Left lung (tissue), 10 donors: ENCODE results near the gene TNFRSF1A. TPM values are rescaled to one million over a fixed set of nuclear protein-coding genes. Genes with fewer than 3 reads are reported as not detected.

Source experiments
- ATAC-seq: fragments of 200-7000 bp; cut with Tn5 transposase; one replicate; pipeline ENCODE4 v1.9.1; 2020; ENCODE audit warnings: moderate library complexity
- DNase-seq, 4 donors: peaks; one replicate each; pipeline ENCODE4 v3.0.0-alpha.2; 2013 to 2020
- H3K27ac ChIP-seq, 2 donors: fragments of 200-600 bp; sonication (generic) in 1 of 2; one replicate each; pipeline versions ENCODE4 v1.5.0 to v1.8.0; 2020 to 2021
- H3K27me3 ChIP-seq, 2 donors: fragments of 200-600 bp; sonication (generic) in 1 of 2; one replicate each; pipeline versions ENCODE4 v1.5.0 to v1.8.0; 2020 to 2021
- H3K36me3 ChIP-seq, 2 donors: fragments of 200-600 bp; sonication (generic) in 1 of 2; one replicate each; pipeline versions ENCODE4 v1.5.0 to v1.8.0; 2020 to 2021
- H3K4me1 ChIP-seq, 2 donors: fragments of 200-600 bp; one replicate each; pipeline ENCODE4 v1.8.0; 2021
- H3K4me3 ChIP-seq, 2 donors: fragments of 200-600 bp; sonication (generic) in 1 of 2; one replicate each; pipeline versions ENCODE4 v1.5.0 to v1.8.0; 2020 to 2021; ENCODE audit warnings: mild to moderate bottlenecking in 1 of 2
- H3K9me3 ChIP-seq, 2 donors: fragments of 200-600 bp; sonication (generic) in 1 of 2; one replicate each; pipeline versions ENCODE4 v1.5.0 to v1.8.0; 2020 to 2021
- CTCF ChIP-seq, 2 donors: fragments of 200-600 bp; sonication (generic) in 1 of 2; IDR thresholded peaks; one replicate each; pipeline versions ENCODE4 v1.5.0 to v1.8.0; 2021; ENCODE audit warnings: antibody characterized with exemption in 2 of 2
- intact Hi-C, 2 donors: fragments of 100-400 bp; cut with DNase I; formaldehyde crosslinking; loops; one replicate each; pipeline versions ENCODE4 v1.11.2 to v1.14.2; 2022
- polyA plus RNA-seq, 6 donors: library from polyadenylated mRNA; unstranded; fragments of 120-200 nt; gene quantifications; one replicate each; pipeline ENCODE4 v1.2.1, GENCODE V29; 2013; ENCODE audit not compliant: insufficient read length in 6 of 6
- total RNA-seq, 2 donors: library from RNA; stranded (reverse); fragmentation: NEBNext Ultra II Directional; extraction: Animal tissue kit (Norgen Biotek cat#: 25700); gene quantifications; one replicate each; pipeline ENCODE4 v1.2.1, GENCODE V29; 2021
- donor health status: DM: no; HTN: yes; CAD: no.
- donor health status: DM: no; HTN: no; CAD: no.

The TNFRSF1A gene
- total and polyA plus RNA-seq, 8 donors, result 110 to 211 (median 128) TPM

DNA sequence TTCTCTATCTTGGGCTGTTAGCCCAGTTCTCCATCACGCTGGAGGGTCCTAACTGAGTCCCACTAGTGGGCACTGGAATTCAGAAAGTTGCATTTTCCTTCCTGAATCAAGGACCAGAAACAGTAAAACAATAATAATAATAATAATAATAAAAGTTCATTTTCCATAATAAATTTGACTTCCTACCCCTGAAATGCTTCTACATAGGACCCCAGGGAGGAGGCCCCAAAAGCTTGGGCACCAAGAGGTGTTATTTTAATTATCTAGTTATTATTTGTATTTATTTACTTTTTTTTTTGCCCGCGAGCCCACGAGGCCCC is 21.1 kb upstream of the TNFRSF1A start:
- ATAC-seq, result no peak
- intact Hi-C loops, result no loop called here
- H3K27me3 ChIP-seq, result no peaks in the 10 kb centered on the region
- no peak for DNase-seq
- TF ChIP-seq CTCF (IDR thresholded peaks at IDR 0.05), result no peak
- H3K36me3 ChIP-seq, result no peaks in the 10 kb centered on the region
- peaks cover 19 to 83% of the 10 kb centered on the region in 2 donors for H3K4me1 ChIP-seq
- peak overlapping the region; percentile 39 to 69 for H3K4me3 ChIP-seq
- H3K9me3 ChIP-seq, result no peaks in the 10 kb centered on the region
- H3K27ac ChIP-seq, result peak overlapping the region; percentile 85 to 94

DNA sequence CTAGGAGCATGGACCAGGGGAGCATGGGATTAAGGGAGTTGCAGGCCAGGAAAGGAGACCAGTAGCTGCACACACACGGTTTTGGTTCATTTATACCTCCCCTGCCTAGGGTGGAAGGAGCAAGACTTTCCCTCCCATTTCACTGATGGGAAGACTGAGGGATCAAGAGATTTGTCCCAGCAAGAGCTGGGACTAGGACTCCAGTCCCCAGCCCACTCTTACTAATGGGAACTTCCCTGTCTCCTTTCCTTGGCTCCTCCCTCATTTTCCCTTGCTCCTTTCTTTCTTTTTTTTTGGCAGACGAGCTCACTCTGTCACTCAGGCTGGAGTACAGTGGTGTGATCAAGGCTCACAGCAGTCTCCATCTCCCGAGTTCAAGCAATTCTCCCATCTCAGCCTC is 20.5 kb upstream of the TNFRSF1A start:
- H3K4me3 ChIP-seq, result no peak overlapping the region
- H3K4me1 ChIP-seq, result peaks cover 19 to 83% of the 10 kb centered on the region in 2 donors
- ATAC-seq (no peak), DNase-seq (no peak)
- no peaks in the 10 kb centered on the region for H3K36me3 ChIP-seq
- H3K27me3 ChIP-seq, result no peaks in the 10 kb centered on the region
- no peaks in the 10 kb centered on the region for H3K9me3 ChIP-seq
- intact Hi-C loops, result no loop called here
- H3K27ac ChIP-seq, result peak overlapping the region; percentile 76 to 77
- no peak for TF ChIP-seq CTCF (IDR thresholded peaks at IDR 0.05)

- no peaks in the 10 kb centered on the region for H3K36me3 ChIP-seq
- DNase-seq (peak in 2 of 4 donors; percentile 75 to 86), ATAC-seq (peak; percentile 19)
- intact Hi-C loops, result no loop called here
- H3K27me3 ChIP-seq, result no peaks in the 10 kb centered on the region
- peak overlapping the region; percentile 76 to 77 for H3K27ac ChIP-seq
- no peak for TF ChIP-seq CTCF (IDR thresholded peaks at IDR 0.05)
- peaks cover 19 to 83% of the 10 kb centered on the region in 2 donors for H3K4me1 ChIP-seq
- H3K4me3 ChIP-seq, result no peak overlapping the region
- no peaks in the 10 kb centered on the region for H3K9me3 ChIP-seq
Measured at GRCh38 chr12:6361834-6362233, 20.0 kb upstream of the TNFRSF1A start.

DNA sequence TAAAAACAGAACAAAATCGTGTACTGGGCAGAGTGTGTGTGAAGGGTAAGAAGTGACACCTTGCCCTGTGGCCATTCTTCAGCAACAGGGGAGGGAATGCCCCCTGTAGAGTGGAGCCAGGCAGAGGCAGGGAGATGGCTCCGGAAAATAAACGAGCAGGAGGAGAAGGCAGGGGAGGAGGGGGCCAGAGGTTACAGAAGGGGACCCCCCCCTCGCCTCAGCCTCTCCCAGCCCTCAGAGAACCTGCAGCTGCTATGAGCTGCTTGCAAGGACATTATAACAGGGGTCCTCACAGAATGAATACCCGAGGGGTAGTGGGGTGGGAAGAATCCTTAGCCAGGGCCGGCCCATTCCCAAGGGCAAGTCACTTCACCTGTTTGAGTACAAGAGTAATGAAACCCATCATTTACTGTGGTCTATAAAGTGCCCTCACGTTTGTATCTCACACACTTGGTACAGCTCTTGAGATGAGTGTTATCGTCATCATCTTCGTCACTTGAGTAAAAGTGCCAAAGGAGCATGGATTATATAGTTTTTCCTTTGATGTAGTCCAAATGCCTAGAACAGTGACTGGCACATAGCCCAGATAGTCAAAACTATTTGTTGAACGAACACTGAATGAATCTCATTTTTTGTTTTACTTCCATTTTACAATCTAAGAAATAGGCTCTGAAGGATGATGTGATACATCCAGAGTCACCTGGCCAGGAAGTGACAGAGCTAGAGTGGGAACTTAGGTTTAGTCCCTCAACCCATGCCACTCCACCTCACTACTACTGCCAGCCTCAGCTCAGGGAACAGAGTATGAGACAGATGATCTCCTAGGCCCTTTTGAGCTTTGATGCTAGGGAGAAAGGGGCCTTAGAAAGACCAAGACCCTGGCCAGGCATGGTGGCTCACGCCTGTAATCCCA is 19.0 kb upstream of the TNFRSF1A start:
- peaks cover 19 to 91% of the 10 kb centered on the region in 2 donors for H3K4me1 ChIP-seq
- H3K36me3 ChIP-seq, result no peaks in the 10 kb centered on the region
- intact Hi-C loops, result no loop called here
- no peak for TF ChIP-seq CTCF (IDR thresholded peaks at IDR 0.05)
- H3K27me3 ChIP-seq, result no peaks in the 10 kb centered on the region
- DNase-seq, result peak in 1 of 4 donors; percentile 66
- H3K9me3 ChIP-seq, result no peaks in the 10 kb centered on the region
- peak; percentile 34 for ATAC-seq
- H3K27ac ChIP-seq, result peak overlapping the region; percentile 76 to 77
- no peak overlapping the region for H3K4me3 ChIP-seq

DNA sequence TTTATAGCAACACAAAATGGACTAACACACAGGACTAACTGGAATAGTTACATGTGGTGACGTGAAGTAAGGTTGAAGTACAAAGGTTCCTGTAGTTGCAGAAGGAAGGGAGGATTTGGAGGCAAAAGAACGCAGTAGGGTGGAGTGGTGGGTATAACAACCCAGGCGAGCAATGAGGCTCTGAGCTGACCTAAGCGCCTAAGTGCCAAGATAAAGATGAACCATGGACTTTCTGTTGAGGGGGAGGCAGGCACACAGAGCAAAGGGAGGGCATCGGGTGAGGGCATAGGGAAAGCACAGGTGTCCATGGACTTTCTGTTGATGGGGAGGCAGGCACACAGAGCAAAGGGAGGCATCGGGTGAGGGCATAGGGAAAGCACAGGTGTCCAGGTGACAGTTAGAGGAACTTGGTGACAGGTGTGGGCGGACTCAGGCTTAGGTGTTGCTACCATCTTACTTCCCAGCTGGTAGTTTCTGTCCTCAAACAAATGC is 18.2 kb upstream of the TNFRSF1A start:
- Histone ChIP-seq H3K27ac (peak overlapping the region in 1 of 2 donors; percentile 63), H3K4me1 (peaks cover 19 to 96% of the 10 kb centered on the region in 2 donors), H3K4me3 (no peak overlapping the region), H3K36me3 (peaks cover 0 to 2% of the 10 kb centered on the region in 2 donors), H3K9me3 (no peaks in the 10 kb centered on the region), H3K27me3 (no peaks in the 10 kb centered on the region)
- intact Hi-C loops, result no loop called here
- TF ChIP-seq CTCF (IDR thresholded peaks at IDR 0.05), result no peak
- DNase-seq (no peak), ATAC-seq (no peak)
